HG03108 (cell line): ENCODE measurements around the gene DLG3.

Experiments used
- ATAC-seq: cut with Tn5 transposase; IDR thresholded peaks from one replicate; pipeline ENCODE4 v1.9.1; 2021; ENCODE audit warnings: moderate library complexity; ENCODE audit not compliant: unreplicated experiment

The DLG3 gene

DNA sequence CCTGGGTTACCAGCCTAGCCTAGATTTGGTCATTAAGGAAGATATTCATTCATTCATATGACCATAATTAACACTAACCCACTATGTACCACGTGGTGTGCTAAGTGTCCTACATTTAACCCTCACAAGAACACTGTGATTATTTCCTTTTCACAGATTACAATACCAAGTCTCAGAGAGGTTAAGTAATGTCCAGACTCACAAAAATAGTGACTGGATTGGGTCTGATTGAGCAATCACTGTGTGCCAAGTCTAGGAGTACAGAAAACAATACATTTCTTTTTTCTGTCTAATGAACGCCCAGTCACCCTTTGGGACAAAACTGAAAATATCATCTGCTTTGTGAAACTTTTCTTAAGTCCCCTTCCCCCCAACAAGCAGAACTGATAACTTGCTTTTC lies 7.6 kb upstream of the DLG3 start:
- ATAC-seq = no peak

DNA sequence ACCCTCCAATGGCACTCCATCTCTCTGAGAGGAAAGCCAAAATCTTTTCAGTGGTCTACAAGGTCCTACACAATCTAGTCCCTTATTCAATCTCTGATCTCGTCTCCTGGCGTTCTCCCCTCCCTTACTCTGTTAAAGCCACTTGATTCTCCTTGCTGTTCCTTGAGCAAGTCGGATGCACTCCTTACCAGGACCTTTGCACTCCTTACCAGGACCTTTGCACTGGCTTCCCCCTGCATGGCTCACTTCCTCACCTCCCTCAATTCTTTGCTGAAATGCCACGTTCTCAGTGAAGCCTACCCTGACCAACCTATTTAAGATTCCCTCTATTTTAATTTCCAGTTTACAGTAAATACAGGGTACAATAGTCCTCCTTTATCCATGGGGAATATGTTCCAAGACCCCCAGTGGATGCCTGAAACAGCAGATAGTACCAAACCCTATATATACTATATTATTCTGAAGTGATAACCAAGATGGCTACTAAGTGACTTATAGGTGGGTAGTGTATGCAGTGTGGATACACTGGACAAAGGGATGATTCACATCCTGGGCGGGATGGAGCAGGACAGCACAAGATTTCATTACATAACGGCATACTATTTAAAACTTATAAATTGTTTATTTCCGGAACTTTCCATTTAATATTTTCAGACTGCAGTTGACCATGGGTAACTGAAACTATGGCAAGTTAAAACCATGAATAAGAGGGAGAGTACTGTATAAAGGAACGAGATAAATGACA lies 6.5 kb upstream of the DLG3 start:
- no peak for ATAC-seq

DNA sequence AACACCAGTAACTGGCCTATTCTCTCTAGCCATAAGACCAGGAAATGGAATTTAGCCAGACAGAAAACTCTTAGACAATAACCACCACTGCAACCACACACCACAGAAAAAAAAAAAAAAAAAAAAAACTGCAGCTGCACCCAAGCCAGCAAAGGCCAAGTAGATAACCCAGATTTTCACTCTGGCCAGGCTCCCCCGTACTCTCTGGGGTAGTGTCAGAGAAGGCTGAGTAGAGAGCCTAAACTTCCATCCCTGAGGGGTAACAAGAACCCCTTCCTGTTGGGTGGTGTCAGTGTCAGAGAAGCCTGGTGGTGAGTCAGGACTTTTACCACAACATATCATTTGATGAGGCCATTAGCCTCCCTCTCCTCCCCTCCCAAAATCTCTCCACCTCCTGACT lies 5.6 kb upstream of the DLG3 start:
- no peak for ATAC-seq

DNA sequence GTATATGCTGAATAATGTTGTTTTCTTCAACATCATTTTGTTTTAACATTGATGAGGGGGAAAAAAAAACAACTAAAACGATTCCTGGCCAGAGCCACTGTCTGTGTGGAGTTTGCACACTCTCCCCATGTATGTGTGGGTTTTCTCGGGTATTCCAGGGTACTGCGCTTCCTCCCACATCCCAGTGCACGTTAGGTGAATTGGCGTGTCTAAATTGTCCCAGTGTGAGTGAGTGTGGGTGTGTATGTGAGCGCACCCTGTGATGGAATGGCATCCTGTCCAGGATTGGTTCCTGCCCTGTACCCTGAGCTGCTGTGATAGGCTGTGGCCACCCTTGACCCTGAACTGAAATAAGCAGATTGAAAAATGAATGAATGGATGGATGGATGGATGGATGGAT lies 2.4 kb upstream of the DLG3 start:
- no peak for ATAC-seq

DNA sequence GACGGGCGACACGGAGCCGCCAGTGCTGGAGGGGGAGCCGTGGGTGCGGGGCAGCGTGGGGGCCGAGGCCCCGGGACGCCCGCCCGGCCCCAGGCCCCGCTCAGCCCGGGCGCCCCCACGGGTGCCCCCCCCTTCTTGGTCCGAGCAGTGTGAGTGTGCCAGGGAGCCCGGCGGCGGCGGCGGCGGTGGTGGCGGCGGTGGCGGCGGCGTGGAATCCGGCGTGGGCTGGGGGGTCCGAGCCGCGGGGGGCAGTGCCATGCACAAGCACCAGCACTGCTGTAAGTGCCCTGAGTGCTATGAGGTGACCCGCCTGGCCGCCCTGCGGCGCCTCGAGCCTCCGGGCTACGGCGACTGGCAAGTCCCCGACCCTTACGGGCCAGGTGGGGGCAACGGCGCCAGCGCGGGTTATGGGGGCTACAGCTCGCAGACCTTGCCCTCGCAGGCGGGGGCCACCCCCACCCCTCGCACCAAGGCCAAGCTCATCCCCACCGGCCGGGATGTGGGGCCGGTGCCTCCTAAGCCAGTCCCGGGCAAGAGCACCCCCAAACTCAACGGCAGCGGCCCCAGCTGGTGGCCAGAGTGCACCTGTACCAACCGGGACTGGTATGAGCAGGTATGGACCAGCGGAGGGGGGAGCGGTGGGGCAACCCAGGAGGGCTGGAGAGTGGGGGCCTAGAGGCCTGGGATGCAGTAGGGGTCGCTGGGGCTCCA lies 466 bp downstream of the DLG3 start:
- no peak for ATAC-seq

DNA sequence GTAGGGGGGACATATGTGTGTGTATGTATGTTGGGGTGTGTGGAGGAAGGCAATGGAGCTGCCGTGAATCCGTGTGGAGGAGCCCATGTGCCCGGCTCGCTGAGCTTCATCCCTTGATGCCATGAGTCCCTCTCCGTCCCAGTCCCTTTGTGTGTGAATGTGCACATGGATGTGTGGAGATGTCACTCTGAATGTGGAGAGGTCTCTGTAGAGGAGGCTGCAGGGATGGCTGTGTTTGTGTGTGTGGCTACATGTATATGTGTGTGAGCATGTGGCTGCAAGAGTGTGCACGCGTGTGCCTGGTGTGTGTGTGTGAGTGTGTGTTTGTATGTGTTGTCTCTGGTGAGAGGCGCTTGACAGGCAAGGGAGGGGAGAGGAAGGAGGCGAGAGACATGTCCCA lies 1.3 kb downstream of the DLG3 start:
- no peak for ATAC-seq

DNA sequence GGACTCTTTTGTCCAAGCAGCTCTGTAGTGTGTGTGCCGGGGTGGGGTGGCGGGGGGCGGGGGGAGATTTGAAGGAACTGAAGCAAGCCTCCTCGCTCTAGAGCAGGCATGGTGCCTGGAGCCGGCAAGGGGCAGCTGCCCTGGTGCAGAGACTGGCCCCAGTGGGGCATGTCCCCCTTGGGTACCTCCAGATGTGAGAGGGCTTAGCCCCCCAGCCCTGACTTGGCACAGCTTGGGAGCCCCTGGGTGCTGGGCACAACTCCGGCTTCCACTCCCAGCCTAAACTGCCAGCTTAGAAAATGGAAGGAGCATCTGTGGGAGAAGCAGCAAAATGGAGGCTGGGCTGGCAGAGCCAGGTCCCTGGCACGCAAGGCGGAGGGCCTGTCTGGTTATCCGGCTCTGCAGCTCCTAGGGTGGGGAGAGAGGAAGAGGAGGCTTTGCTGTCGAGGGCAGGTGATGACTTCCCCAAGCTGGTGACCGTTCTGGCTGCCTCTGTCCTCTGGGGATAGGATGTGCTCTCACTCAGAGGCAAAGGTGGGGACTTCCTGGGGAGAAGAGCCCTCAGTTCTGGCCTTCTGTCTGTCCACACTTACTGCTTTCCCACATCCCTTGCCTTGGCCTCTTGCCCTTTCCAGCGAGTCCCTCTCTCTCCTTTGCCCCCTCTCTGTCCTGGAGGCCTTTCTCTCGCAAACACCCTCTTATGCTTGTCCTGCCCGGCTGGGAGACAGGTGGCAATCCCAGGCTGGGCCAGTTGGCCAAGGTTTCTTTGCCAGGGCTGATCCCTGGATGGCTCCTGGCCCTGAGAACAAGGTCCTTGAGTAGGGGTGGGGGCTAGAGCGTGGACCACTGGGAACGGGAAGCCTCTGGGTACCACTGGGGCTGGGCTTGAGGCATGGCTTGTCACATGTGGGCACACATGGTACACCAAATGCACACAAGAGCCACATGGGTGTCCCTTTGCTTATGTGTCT lies 2.0 kb downstream of the DLG3 start:
- ATAC-seq = no peak

DNA sequence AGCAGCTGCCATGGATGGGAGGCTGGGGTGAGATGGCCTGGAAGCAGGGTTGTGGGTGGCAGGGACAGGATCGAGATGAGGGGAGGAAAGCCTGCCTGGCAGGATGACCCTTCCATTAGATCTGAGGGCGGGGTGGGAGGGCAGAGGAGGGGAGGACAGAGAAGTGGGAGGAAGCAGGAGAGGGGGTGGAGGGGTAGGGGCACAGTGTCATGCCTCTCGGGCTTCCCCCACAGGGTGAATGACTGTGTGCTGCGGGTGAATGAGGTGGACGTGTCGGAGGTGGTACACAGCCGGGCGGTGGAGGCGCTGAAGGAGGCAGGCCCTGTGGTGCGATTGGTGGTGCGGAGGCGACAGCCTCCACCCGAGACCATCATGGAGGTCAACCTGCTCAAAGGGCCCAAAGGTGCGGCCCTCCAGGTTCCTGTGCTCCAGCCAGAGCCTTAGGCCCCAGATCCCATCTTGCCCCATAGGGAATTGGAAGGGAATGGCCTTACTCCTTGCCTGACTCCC lies 4.9 kb downstream of the DLG3 start:
- no peak for ATAC-seq

DNA sequence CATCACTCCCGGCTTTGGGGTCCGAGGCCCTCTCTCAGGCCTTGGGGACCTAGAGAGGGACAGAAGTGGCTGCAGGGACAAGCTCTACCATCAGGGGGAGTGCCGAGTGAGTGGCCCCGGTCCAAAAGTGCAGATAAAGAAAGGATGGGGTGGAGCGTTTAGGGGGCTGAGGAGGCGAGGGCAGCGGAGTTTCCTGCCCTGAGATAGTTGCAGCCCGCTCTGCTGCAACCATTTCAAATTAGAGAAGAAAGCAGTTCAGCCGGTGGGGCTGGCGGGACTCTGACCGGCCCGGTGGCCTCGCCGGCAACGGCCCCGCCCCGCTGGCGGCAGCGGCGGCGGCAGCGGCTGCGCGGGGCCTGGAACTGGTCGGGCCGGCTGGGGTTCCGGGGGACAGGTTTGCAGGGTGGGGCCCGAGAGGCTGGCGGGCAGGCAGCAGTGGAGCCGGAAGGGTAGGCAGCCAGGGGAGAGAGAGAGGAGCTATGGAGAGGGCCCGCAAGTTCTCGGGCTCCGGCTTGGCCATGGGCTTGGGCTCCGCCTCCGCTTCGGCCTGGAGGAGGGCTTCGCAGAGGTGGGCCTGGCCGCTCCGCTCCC lies 7.6 kb downstream of the DLG3 start:
- no peak for ATAC-seq

DNA sequence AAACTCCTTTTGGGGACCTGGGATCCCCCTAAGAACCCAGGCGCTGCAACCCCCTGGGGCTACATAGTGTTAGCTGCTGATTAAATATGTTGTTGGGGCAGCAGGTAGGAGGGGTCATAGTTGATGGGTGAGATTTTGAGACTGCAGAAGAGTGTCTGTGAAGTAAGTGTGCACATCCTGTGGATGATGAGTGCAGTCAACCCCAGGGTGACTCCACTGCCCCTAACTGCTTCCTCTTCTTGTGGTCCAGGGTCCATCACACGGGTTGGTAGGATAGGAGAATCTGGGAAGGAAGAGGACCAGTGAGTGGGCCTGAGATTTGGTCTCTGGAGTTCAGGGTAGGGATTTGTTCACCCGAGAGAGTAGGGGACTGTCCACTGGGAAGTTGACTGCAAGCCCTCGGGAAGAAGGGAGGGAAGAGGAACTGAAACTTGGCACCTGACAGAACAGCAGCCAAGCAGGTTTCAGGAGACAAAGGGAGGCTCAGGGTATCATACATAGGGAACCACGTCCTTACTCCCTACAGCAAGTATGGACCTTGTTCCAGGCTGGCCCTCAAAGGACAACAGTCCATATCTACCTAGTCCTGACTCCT lies 8.5 kb downstream of the DLG3 start:
- ATAC-seq = no peak

DNA sequence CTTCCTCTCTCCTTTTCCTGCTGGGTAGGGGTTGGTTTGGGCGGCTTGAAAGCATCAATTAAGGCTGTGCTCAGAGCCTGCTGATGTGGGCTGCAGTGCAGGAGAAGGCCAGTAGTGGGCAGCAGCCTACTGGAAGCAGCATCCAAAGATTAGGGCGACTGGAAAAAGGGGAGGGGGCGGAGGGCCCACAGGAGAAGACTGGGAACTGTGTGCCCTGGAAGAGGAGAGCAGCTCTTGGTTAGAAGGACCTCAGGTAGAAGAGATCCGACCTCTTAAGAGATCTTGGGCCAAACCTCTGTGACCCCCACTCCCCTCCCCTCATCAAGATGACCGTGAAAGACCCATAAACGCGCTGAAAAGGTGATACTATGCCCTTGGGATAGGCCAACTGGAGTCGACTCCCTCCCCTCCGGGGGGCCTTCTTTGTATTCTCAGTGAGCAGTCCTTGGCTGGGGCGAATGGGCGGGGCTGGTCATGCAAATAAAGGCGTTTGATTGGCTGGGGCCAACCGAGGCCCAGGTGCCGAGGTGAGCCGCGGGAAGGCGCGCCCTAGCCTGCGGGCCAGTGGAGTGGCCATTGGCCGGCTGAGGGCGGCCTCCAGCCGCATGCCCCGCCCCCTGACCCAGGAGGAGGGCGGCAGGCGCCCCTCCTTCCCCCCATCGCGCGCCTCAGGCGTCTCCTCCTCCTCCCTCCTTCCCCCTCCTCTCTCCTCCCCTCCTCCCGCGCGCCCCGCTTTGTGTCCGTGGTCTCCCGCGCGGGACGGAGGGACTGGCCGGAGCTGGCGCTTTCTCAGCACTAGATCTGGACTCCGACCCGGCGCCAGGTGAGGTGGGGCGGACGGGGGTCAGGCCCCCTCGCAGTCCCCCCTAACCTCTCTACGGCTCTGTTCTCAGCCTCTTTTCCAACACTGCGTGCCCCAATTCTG lies 10.1 kb downstream of the DLG3 start:
- peak; percentile 57 for ATAC-seq

DNA sequence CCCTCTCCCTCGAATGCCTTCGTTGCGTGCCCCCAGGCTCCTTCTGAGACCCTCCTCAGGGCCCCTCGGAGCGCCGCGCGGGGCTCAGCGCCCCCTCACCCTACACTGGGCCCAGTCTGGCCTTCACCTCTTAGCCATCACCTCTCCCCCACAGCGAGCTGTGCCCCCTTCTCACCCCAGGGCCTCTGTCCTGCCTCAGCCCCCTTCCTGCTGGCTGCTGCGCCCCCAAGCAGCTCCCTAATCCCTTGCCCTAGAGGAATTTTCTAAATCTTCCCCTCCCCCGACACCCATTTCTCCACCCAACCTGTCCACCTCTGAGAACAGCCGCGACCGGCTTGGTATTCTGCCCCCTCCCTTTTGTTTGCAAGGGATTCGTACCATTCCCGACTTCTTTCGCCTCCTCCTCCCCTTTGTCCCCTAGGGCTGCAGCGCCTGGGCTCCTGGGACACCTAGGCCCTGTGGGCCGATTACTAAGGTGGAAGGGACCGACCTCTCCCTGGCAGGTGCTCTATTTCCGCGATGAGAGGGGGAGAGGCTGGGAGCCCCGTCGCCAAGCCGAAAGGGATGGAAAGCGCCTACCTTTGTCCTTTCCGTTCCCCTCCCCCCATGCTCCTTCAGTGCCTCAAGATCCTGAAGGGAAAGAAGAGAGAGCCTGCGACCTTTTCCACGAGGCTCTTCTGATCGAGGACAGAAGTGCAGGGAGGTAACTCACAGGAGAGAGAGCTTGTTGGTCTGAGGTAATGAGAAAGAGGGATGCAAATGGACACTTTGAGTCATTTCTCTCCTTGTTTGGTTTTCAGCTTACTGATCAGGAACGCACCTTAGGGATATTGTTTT lies 10.9 kb downstream of the DLG3 start:
- no peak for ATAC-seq

DNA sequence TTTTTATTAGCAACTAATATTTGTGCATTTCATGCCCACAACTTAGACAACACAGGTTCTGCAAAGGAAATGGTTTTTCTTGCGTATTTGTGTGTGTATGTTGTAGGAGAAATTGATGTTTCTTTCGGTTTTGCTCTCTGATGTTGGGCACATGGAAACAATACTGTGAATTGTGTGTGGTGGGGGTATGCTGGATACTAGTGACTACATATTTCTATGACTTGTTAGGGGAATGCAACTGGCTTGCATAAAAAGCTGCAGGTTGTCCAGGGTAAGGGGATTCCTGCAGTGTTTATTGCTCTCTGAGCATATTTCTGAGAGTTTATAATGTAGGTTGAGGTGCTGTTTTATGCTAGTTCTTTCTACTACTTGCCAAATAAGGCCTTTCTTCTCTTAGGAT lies 11.6 kb downstream of the DLG3 start:
- ATAC-seq = no peak

DNA sequence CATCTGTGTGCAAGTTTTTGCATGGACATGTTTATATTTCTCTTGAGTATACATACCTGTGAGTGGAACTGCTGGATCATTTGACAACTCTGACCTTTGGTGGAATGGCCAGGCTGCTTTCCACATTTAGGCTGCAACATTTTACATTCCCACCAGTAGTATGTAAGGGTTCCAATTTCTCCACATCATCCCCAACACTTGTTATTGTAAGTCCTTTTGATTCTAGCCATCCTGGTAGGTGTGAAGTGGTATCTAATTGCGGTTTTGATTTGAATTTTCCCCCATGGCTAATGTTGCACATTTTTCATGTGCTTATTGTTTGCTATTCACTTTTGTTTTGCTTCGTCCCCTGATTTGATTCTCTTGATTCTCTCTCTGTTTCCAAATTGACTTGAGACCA lies 16.4 kb downstream of the DLG3 start:
- no peak for ATAC-seq

DNA sequence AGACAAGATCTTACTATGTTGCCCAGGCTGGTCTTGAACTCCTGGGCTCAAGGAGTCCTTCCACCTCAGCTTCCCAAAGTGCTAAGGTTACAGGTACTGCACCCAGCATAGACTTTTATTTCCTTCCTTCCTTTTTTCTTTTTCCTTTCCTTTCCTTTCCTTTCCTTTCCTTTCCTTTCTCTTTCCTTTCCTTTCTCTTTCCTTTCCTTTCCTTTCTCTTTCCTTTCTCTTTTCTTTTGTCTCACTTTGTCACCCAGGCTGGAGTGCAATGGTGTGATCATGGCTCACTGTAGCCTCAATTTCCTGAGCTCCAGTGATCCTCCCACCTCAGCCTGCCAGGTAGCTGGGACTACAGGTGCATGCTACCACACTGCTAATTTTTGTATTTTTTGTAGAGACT lies 19.4 kb downstream of the DLG3 start:
- ATAC-seq = no peak

DNA sequence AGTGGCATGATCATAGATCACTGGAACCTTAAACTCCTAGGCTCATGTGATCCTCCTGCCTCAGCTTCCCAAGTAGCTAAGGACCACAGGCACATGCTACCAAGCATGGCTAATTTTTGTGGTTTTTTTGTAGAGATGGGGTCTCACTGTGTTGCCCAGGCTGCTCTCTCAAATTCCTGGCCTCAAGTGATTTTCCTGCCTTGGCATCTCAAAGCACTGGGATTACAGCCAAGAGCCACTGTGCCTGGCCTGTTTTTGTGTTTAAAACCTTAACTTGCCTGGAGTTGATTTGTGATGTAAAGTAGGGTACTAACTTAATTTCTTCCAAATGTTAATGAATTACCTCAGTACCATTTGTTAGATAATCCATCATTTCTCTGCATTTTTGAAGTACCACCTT lies 22.3 kb downstream of the DLG3 start:
- ATAC-seq = no peak

DNA sequence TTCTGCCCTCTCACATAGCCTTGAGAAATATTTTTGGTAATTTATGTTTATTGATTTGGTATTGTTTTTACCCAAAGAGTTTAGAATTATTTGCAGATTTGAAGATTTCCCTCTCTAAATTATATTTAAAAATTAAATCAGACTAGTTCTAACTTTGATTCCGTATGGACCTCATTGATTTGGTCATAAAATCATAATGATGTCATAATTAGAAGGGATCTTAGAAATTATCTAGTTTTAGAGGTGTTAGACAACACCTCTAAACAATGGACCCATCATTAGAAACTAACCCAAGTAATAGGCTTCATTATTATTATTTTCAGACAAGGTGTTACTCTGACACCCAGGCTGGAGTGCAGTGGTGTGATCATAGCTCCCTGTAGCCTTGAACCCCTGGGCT lies 24.1 kb downstream of the DLG3 start:
- no peak for ATAC-seq

DNA sequence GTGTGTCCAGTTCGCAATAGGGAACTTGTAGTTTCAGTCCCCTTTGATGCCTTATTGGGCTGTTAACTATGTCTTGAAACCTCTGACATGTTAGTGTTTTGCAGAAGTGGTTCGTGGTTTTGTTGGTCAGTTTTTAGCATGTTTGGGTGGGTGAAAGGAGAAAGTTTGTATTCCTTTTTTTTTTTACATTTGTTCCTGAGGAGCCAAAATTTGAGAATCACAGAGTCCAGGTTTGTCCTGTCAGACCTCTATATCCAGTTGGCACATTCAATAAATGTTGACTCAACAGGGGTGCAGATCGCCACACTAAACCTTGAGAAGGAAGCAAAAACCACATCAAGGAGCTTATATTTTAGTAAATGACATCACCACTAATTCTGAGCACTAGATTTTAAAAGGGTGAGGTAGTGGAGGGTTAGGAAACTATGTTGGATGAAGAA lies 26.2 kb downstream of the DLG3 start:
- no peak for ATAC-seq
